SK-N-SH treated with all-trans-retinoic acid at 6 μM for 48 hours (cell line): Measurements from ENCODE around the gene MRGPRX3.

ENCODE experiments used
- ARNTL ChIP-seq: fragments of 450-650 bp; formaldehyde crosslinking; IDR thresholded peaks from 2 replicates; pipeline ENCODE4 v1.5.0; 2020; ENCODE audit warnings: low read depth, mild to moderate bottlenecking, moderate library complexity, borderline replicate concordance
- ISL1 ChIP-seq: fragments of 250-450 bp; sonication (Bioruptor Pico); IDR thresholded peaks from 2 replicates; pipeline ENCODE4 v2.1.2; 2022; ENCODE audit warnings: mild to moderate bottlenecking, moderate library complexity
- OSR1 ChIP-seq: fragments of 250-450 bp; sonication (Bioruptor Pico); IDR thresholded peaks from 2 replicates; pipeline ENCODE4 v1.8.0; 2022; ENCODE audit warnings: moderate library complexity, mild to moderate bottlenecking, inconsistent platforms
- PATZ1 ChIP-seq: fragments of 250-450 bp; sonication (Bioruptor Pico); IDR thresholded peaks from 2 replicates; pipeline ENCODE4 v1.8.0; 2020; ENCODE audit warnings: mild to moderate bottlenecking, moderate library complexity, borderline replicate concordance
- PPARA ChIP-seq: fragments of 250-450 bp; sonication (Bioruptor Pico); IDR thresholded peaks from 2 replicates; pipeline ENCODE4 v1.5.0; 2020; ENCODE audit warnings: mild to moderate bottlenecking, borderline replicate concordance
- RARB ChIP-seq: fragments of 250-450 bp; sonication (Bioruptor Pico); IDR thresholded peaks from 2 replicates; pipeline ENCODE4 v1.8.0; 2021; ENCODE audit warnings: mild to moderate bottlenecking, moderate library complexity
- TCF4 ChIP-seq: fragments of 250-450 bp; sonication (Bioruptor Pico); IDR thresholded peaks from 2 replicates; pipeline ENCODE4 v1.8.0; 2021; ENCODE audit warnings: mild to moderate bottlenecking, moderate library complexity, borderline replicate concordance
- TOX ChIP-seq: fragments of 250-450 bp; sonication (Bioruptor Pico); IDR thresholded peaks from 2 replicates; pipeline ENCODE4 v1.8.0; 2021; ENCODE audit warnings: mild to moderate bottlenecking, moderate library complexity, borderline replicate concordance
- ZFP30 ChIP-seq: fragments of 450-650 bp; formaldehyde crosslinking; IDR thresholded peaks from 2 replicates; pipeline ENCODE4 v1.5.0; 2022; ENCODE audit warnings: mild to moderate bottlenecking, moderate library complexity
- ZNF565 ChIP-seq: fragments of 450-650 bp; formaldehyde crosslinking; conservative IDR thresholded peaks from 2 replicates; pipeline ENCODE4 v1.5.0; 2020; ENCODE audit warnings: low read depth, mild to moderate bottlenecking, moderate library complexity
- ZNF70 ChIP-seq: fragments of 450-650 bp; formaldehyde crosslinking; IDR thresholded peaks from 2 replicates; pipeline ENCODE4 v1.5.0; 2020; ENCODE audit warnings: mild to moderate bottlenecking, moderate library complexity
- TF ChIP-seq, protein P1 (sequence below): fragments of 250-450 bp; sonication (Bioruptor Pico); IDR thresholded peaks from 2 replicates; pipeline ENCODE4 v1.5.0; 2020; ENCODE audit warnings: mild to moderate bottlenecking, moderate library complexity

DNA sequence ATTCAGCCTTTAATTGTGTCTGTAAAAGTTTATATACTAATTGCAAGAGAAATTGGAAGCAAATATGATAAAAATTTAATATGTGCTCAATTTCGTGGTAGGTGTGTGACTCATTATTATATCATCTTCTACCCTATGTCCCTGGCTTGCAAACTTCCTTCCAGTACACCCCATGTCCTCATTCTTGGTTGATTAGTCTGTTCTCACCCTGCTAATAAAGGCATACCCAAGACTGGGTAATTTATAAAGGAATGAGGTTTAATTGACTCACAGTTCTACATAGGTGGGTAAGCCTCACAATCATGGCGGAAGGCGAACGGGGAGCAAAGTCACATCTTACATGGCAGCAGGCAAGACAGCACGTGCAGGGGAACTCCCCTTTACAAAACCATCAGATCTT lies 11.9 kb downstream of the MRGPRX3 start:
- TF ChIP-seq OSR1 (CRISPR knock-in tag) (no peak), RARB (CRISPR knock-in tag) (no peak), ZNF70 (CRISPR knock-in tag) (no peak), ZNF565 (no peak), TOX (CRISPR knock-in tag) (no peak), TCF4 (no peak), PATZ1 (CRISPR knock-in tag) (no peak), ZFP30 (CRISPR knock-in tag) (no peak), ISL1 (no peak), PPARA (no peak), ARNTL (CRISPR knock-in tag) (no peak)
- TF ChIP-seq, protein P1, sequence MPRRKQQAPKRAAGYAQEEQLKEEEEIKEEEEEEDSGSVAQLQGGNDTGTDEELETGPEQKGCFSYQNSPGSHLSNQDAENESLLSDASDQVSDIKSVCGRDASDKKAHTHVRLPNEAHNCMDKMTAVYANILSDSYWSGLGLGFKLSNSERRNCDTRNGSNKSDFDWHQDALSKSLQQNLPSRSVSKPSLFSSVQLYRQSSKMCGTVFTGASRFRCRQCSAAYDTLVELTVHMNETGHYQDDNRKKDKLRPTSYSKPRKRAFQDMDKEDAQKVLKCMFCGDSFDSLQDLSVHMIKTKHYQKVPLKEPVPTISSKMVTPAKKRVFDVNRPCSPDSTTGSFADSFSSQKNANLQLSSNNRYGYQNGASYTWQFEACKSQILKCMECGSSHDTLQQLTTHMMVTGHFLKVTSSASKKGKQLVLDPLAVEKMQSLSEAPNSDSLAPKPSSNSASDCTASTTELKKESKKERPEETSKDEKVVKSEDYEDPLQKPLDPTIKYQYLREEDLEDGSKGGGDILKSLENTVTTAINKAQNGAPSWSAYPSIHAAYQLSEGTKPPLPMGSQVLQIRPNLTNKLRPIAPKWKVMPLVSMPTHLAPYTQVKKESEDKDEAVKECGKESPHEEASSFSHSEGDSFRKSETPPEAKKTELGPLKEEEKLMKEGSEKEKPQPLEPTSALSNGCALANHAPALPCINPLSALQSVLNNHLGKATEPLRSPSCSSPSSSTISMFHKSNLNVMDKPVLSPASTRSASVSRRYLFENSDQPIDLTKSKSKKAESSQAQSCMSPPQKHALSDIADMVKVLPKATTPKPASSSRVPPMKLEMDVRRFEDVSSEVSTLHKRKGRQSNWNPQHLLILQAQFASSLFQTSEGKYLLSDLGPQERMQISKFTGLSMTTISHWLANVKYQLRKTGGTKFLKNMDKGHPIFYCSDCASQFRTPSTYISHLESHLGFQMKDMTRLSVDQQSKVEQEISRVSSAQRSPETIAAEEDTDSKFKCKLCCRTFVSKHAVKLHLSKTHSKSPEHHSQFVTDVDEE (CRISPR knock-in tag), result no peak
